Eye (tissue), 1 donor: ENCODE measurements around the gene CBX2.

Experiments
- DNase-seq: peaks from one replicate; pipeline ENCODE4 v3.0.0-alpha.2; 2015

Gene CBX2

DNA sequence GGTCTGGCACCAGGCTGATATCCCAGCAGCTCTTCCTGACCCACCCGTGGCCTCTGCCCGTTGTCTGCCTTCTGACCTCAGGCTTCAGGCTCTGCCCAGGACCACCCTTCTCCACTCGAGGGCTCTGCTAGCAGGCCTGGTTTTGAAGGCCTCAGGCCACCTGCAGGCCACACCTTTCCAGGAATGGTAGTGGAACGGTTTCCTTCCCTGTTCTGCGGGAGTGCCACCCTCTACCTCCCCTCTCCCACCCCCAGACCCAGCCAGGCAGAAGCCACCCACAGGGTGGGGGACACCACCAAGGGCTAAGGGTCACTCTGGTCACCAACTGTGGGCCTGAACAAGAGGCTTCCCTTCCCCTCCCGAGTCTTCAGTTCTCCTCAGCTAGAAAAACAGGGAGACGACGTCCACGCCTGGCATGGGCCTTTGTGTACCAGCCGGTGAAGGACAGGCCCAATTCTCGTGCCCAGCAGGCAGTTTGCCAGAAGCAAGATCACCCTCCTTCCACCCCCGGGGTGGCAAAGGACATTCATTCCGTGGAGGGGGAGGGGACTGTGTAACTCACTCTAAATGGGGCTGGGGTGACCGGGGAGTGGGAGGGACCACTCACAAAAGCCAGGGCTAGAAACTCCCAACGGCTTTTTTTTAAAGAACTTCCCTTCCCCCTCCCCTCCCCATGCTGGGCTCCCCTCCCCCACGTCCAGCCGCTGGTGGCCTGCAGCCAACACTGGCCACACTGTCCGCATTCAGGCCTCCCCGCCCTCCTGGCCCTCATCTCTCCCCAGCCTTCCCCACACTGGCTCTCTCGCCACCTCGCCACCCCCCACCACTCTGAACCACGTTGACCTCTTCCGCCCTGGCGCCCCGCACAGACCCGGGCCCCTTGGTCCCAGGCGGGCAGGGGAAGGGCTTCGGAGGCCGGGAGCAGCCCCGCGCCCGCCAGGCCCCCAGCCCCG, 53.6 kb downstream of the CBX2 start:
- DNase-seq: peak; percentile 80

DNA sequence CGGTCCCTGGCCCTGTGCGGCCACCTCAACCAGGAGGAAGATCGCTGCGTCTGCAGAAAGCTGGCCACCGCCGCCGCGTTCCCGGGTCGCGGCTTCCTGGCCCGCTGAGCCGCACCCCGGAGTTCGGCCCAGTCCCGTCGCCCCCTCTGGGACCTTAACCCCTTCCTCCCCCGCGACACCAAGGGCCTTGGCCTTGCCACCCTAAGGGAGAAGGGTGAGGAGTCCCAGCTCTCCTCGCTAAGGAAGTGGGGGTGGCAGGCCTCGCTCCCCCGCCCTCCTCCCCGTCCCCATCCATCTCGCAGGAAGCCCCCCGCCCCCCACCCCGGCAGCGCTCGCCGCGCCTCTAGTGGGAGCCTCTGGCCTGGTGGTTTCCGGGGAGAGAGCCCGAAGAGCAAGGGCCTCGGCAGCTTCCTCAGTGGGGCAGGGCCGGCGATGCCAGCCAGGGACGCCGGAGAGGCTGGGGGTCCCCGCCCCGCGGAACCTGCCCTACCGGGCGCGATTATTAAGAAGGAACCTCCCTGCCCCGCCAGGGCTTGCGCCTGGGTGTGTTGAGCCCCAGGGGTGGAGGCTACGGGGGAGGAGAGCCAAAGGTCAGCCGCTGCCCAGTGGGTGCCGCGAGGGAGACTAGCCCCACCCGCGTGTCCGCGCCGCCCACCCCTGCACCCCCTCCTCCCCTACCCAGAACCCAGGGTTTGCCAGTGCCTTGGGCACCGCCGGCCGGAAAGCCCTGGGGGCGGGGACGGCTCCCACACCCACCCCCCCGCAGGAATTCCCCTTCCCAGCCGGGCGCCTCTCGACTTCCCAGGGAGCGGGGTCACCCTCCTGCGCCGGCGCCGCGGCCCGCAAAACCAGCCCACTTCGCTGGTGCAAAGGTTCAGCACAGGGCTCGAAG, 54.5 kb downstream of the CBX2 start:
- DNase-seq: peak; percentile 74

DNA sequence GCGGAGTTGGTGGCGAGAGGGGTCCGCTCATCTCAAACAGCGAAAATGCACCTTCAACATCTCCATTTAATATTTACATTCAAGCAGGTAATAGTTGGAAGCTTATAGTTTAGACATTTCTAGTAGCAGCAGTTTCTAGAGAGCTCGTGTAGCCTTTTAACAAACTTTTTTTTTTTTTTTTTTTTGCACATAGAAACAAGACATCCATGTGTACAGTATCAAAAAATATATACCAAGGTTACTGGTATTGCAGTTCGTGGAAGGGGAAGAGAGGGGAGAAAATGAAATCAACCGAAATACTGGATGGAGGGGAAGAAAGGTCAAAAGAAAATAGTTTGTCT, 55.1 kb downstream of the CBX2 start:
- no peak for DNase-seq

DNA sequence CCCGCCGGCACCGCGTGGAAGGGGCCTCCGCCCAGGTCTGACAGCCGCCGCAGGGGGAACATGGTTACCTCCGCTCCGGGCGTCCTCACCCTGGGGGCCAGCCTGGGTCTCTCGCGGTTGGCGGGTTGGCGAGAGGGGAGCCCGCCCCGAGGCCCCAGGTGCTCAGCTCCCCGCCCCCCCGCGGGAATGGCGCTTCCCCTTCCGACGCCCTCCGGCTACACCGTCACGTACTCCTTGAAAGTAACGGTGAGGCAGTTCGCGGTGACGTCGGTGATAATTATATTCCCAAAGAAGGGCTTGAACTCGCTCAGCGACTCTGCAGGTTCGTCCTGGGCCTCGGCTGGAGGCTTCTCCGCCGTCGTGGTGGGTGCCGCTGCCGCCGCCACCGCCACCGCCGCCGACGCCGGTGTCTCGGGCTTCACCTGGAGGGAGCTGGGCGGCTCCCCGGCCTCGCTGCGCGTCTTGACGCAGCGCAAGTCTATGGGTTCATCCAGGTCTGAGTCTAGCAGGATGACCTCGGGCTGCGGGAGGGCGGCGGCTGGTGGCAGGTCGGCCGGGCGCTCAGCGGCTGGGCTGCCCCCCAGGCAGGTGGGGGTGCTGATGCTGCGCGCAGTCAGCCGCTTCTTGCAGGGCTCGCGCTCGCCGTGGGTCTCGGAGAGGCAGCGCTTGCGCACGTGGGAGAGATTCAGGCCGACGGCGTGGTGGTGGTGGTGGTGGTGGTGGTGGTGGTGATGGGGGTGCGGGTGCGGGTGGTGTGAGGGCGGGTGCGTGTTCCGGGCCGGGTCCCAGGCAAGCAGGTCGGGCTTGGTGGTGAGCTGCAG, 56.0 kb downstream of the CBX2 start:
- DNase-seq: no peak

DNA sequence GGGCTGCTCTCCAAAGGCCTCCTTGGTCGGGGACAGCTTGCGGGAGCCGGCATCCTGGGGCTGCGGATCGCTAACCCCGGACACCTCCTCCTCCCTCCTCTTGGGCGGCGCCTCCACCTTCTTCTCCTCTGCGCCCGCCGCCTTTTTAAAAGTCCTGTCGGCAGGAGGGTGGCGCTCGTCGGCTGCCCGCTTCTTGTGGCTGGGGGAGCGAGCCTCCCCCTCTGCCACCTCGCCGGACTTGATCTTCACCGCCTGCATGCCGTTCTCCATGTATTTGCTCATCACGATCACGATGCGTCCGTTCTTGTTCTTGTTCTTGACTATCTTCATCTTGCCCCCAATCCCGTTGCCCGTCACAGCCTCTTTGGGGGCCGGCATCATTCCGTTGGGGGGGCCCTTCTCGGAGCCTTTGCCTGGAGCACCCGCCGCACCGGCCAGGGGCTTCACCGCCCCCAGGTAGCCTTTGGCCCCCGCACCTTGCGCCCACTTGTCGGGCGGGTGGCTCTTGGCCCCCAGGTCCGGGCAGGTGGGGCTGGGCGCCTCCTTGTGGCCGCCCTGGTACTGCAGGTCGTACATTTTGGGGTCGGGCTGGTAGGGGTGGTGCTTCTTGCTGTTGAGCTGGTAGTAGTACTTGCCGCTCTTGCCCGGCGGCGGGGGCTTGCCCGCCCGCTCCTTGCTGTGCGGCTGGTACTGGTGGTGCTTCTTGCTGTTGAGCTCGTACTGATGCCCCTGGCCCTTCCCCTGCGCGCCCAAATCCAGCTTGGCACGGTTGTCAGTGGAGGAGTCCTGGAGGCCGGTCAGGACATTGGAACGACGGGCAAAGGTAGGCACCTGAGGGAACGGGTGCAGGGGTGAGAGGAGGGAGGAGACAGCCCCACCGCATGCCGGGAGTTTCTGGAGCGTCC, 56.9 kb downstream of the CBX2 start:
- DNase-seq: peak; percentile 69

DNA sequence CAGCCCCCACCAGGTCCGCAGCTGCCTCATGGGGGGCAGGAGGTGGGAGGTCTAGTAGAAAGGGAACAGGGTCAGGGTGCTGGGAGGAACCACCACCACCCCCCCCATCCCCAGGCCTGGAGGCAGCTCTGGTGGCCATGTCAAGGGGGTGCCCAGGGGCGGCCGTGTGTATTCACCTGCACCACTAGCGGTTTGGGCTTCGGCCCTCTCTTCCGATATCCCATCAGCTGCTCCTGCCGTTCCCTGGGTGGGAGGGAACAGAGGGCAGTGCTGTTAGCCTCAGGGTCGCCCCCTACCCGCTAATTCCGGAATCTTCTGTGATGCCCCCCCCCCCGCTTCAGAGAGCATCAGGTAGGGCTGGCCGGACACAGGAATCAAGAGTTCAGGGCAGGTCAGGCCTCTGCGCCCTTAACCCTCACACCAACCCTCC, 57.5 kb downstream of the CBX2 start:
- no peak for DNase-seq

DNA sequence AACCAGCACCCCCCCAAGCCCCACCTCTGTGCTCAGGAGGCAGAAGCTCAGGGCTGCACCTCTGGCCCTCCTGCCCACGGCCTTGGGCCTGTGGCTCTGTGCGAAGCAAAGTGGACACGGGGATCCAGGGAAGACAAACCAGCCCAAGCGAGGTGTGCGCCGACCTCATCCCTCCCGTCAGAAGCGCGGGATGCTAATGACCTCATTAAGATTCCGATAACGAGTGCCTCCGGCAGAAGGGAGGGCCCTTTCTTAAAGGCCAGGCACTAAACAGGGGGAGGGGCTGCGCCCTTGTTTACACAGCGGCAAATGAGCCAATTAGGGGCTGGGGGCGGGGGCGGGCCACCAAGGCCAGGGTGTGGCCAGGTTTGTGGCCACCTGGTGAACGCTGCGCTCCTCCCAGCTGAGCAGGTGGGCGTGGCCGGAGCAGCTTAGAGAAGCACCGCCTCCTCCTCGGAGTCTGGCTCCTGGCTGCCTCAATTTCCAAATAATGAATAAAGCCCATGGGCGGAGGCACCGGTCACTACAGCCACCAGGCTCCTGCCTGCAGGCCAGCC, 58.1 kb downstream of the CBX2 start:
- peak; percentile 72 for DNase-seq

DNA sequence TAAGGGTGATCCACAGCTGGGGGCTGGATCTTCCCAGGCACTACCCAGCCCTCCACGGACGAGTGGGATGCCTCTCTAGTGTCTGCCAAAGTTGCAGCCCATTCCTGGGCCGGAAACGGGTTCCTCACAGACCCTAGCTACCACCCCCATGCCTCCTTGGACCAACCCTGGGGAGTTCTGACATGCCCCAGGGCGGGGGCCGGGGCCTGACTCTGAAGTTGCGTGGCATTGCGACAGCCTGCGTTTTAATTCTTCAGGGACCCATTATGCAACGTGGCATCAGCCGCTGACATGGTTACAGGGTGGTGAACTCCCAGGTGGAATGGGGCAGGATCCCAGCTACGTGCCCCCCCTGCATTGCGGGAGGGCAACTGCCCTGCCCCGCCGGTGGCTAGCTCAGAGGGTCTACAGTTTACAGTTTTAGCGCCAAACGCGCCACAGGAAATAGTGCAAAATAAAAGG, 58.6 kb downstream of the CBX2 start:
- no peak for DNase-seq

DNA sequence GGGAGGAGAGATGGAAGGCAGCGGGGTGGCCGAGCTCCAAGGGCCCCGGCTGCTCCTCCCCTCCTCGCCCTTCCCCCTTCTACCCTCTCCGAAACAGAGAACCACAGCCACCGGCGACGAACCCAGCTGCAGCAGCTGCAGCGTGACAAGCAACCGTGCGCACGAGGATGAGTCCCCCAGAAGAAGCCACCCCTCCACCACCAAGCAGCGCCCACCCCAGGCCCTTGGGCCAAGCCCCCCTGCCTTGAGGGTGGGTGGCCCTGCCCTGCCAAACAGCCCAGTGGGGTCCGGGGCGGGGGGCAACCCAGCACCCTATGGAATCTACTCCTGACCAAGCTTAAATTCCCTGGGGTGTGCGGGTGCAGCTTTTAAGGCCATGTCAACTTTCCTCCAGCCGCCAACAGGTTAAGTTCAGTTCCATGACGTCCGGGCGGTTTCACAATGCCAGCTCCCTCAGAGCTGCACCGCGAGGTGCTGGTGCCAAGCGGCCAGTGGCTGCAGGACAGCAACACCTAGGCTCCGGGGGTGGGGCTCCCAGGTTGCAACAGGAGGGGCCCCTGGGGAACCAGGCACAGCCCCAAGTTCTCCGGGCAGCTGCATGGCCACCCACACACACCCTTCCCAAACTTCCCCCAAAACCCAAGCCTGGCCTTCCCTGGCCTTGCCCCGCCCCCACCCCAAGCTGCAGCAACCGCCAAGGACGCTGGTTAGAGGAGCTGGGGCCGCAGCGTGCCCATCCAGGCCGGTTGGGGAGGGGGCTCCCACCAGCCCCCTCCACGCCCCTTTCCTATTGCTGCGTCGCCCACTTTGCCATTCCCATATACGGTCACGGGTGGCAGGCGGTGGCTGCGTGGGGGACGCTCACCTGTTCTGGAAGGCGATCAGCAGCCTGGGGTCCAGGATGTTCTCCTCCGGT, 59.3 kb downstream of the CBX2 start:
- DNase-seq: peak; percentile 68
